GM12874 (cell line): ENCODE data around the gene FAM120B.

Experiments used
- CTCF ChIP-seq: IDR thresholded peaks from 2 replicates; pipeline ENCODE4 v1.5.1; 2011; ENCODE audit warnings: low read depth, mild to moderate bottlenecking, control low read depth, low read length, moderate library complexity; ENCODE audit not compliant: insufficient read depth

The FAM120B gene

DNA sequence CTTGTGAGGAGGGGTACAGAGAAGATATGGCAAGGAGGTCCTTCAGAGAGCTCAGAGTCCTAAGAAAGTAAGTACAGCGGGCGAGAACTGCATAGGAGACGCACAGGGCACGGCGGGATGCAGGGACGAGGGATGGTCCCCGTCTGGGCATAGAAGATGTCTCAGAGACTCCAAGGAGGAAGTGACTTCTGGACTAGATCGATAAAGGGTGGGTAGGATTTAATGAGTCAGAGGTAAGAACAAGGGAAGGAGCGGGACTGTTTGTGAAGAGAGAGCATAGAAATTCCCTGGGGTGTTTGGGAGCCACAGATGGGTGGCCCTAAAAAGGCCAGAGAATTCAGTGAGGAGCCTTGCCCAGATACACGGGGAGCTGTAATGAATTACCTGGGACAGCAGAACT lies 69.1 kb downstream of the FAM120B start:
- TF ChIP-seq CTCF = no peak

GRCh38 chr6:170376386-170377043 lies 70.0 kb downstream of the FAM120B start:
- no peak for TF ChIP-seq CTCF

- no peak for TF ChIP-seq CTCF
Measured at GRCh38 chr6:170378502-170378901, 71.9 kb downstream of the FAM120B start.

- TF ChIP-seq CTCF = no peak
Measured at GRCh38 chr6:170381562-170381961, 75.0 kb downstream of the FAM120B start.

GRCh38 chr6:170383466-170384035 lies 77.0 kb downstream of the FAM120B start:
- no peak for TF ChIP-seq CTCF

- no peak for TF ChIP-seq CTCF
Measured at GRCh38 chr6:170385506-170385905, 78.9 kb downstream of the FAM120B start.

- TF ChIP-seq CTCF = no peak
Measured at GRCh38 chr6:170388113-170388512, 81.6 kb downstream of the FAM120B start.
